GM21825 (cell line): ENCODE measurements around the gene FGGY.

Source experiments
- ATAC-seq: cut with Tn5 transposase; IDR thresholded peaks from one replicate; pipeline ENCODE4 v1.9.1; 2021; ENCODE audit warnings: mild to moderate bottlenecking, moderate library complexity; ENCODE audit not compliant: unreplicated experiment

Gene FGGY

DNA sequence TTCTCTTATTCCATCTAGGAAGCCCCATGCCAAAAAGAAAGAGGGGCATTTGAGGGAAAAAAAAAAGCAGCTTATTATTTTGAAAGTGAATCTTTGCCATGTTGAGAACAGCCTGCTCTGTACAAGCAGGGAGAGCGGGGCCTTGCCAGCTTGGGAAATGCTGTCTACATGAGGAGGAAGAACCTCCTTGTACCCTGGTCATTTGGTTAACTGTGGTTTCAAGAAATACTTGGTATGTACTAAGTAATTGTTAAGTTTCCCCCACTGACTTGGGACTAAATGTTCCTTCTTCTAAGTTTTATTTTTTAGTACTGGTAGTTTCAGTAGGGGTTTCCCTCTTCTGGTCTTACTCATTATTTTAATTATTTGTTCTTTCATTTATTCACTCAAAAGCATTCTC lies 373.8 kb downstream of the FGGY start:
- no peak for ATAC-seq

DNA sequence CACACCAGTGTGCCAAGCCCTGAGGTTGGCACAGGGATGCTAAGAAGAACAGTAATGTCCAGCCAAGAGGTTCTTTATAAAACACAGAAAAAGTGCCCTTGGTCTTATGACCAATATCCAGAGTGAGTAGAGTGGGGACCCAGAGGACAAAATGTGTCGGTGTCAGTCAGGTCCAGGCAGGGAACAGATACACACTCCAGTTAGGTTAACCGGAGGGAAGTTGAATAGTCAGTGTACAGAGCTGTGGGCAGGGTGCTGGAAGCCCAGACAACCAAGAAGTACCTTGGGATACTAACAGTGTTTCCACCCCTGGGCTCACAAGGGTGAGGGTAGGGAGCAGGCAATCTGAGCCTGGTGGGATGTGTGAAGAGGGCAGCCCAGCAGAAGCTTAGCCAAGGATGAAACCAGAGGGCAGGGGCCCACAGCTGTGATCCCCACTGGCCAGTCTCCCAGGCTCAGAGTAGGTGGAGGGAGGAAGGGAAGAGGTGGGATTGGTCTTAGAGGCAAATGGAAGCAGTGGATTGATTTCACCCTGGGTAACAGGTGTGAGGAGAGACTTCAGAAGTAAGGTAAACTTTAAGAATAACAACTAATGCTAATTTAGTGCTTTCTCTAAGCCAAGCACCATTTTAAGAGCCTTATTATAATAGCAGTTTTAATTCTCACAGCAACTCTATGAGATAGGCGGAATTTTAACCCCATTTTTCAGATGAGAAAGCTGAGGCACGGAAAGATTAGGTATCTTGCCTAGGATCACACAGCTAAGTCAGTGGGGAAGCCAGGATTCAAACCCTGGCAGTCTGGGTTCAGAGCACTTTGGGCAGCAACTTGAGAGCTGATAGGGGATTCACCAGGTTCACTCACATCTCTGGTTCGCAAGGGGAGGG lies 374.4 kb downstream of the FGGY start:
- no peak for ATAC-seq

DNA sequence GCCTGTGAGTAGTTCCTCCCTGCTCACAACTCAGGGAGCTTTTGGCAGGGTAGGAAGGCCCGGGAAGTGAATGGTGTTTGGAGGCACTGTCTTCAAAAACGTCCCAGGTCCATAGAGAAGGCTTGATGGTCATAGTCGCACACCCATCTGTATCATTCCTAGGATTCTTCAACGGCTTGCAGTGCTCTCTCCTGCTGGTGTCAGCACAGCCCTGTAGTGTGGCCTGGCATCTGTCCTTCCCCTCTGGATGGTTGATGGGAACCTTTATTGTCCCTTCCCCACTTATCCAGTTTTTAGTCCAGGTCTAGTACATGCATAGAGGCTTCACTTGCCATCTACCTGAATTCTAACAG lies 375.0 kb downstream of the FGGY start:
- no peak for ATAC-seq

DNA sequence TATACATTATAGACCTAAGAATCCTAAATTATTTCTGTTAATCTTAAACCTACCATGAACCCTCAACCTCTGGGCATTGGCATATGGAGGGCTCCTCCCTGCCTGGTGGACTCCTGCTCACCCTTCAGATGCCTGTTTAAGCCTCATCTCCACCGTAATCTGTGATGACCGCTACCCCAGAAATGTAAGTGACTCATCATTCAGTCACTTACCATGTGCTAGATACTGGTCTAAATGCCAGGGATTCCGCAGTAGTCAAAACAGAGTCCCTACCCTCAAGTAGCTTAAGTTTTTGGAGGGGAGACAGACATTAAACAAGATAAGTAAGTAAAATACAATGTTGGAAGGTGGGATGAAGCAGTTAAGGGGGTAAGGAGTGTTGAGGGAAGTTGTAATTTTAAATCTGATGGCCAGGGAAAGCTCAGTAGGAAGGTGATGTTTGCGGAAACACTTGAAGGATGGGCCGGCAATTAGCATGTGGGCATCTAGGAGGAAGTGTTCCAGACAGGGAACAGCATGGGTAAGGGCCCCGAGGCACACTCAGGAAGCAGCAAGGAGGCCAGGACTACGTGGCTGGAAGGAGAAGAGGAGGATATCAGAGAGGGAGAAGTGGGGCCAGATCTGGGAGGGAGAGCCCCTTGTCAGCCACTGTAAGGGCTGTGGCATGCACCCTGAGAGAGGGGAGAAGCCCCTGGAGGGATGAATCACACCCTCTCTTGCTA lies 376.1 kb downstream of the FGGY start:
- no peak for ATAC-seq

DNA sequence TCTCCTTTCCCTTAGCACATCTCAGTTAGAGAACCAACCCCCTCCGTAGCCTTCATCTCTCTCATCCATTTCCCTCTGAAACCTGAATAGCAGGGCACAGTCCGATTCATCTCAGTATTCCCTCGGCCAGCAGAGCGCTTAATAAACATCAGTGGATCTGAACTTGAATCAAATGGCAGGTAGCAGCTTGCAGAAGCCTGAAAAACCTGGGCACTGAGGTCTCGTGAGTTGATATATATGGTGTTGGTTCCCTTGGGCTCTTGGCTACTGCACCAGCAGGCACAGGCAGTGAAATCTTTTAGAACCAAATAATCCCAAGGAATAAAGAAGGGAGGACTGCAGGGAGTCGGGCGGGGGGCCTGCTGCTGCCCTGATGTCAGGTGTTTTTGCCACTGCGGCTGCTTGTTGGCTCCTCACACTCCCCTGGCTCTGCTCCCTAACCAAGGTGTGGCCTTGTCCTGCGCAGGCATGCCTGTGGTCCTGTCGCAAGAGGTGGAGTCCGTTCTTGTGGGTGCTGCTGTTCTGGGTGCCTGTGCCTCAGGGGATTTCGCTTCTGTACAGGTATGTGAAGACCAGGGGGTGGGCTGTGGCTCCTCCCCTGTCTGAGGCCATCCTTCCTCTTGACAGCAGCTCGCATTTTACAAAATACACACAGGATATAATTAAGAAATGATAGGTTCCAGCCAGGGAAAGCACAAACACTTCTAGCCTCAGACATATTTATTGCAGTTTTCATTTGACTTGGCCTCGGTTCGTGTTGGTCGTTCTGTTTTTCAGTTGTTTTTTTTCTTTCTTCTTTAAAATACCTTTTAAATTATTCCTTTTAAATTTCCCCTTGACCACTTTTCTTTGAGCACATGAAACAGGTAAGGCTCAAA lies 376.9 kb downstream of the FGGY start:
- ATAC-seq = no peak

DNA sequence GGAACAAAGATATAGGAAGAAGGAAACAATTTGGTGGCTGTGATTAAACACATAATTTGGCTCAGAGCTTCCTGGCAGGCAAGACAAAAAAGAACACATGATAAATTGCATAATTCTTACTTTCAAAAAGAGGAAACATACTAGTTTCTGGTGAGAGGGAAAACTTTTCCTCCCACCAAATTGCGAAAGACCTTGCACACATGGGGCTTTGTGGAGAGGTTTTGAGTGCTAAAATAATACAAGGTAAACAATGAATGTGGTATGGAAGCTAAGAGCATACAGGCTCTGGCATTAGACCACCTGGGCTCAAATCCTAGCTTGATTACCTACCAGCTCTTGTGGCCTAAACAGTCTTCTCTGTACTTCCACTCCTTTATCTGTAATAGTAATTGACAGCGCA lies 377.7 kb downstream of the FGGY start:
- ATAC-seq = no peak

DNA sequence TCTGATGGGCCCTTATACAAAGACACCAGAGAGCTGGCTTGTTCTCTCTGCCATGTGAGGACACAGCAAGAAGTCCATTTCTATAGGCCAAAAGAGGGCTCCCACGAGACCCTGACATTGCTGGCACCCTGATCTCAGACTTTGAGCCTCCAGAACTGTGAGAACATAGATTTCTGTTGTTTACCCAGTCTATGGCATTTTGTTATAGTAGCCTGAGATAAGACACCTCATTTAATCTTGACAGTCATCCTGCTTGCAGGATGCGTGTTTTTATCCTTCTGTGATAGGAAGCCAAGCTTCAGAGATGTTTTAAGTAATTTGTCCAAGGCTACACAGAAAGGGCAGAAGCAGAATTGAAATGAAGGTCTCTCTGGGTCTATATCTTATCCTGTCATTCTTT lies 379.0 kb downstream of the FGGY start:
- ATAC-seq = no peak

DNA sequence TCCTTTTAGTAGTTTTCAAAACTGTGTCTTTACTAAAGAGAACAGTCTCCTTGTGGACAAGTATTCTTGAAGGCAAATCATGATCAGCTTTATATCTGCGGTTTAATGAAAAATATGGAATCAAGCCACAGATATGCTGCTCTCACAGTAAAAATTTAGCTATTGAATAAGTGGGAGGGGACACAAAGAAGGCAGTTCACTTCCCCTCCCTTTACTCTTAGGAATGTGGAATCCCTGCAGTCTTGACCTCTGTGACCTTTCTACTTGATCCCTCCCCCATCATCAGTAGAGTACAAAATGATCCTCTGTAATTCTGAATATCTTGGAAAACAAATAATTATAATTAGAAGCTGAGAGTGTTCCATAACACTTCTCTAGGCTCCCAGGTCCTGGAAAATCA lies 381.1 kb downstream of the FGGY start:
- ATAC-seq = no peak

DNA sequence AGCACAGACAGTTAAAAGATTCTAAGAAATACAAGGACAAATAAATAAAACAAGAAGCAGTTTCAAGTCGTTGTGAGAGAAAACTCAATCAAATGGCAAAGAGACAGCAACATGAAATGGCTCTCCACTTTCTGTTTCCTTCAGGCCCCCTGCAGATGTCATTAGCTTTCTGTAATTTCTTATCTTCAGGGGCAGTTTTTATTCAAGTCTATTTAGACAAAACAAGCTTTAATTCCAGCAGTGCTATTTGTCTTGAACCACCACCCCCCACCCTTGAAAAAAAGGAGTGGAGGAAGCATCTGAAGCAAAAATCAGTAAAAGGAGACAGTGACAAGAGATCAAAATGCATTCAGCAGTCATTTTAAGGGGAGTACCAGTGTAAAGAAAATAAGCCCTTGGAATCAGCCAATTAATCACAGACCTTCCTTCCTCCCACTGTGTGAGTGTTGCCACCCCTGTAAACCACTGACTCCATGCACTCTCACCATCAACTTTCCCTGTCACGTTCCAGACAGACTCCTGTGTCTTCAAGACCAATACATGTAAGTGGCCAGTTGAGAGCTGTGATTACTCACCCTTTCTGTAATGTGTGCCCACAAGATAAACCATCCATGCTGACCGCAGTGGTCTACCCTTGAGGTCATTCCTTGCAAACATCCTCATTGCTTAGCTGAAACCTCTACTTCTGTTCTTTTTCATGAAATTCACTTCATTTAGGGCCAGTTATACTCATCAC lies 381.8 kb downstream of the FGGY start:
- ATAC-seq = no peak

DNA sequence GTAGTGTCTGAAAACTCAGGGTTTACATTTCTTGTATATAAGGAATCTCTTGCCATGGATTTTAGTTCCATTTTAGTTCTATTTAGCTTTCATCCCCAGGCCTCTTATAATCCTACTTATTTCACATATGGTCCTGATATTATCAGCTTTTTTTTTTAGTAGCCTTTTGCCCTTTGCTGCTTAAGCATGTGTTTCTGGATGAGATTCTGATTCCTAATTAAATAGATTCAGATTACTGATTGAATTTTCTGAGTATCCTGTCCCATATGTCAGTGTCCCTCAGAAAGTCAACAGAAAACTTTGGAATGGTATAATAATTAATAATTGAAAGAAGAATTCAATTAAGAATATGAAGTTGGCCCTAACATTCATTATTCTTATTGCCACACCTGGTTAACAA lies 383.1 kb downstream of the FGGY start:
- ATAC-seq = no peak

DNA sequence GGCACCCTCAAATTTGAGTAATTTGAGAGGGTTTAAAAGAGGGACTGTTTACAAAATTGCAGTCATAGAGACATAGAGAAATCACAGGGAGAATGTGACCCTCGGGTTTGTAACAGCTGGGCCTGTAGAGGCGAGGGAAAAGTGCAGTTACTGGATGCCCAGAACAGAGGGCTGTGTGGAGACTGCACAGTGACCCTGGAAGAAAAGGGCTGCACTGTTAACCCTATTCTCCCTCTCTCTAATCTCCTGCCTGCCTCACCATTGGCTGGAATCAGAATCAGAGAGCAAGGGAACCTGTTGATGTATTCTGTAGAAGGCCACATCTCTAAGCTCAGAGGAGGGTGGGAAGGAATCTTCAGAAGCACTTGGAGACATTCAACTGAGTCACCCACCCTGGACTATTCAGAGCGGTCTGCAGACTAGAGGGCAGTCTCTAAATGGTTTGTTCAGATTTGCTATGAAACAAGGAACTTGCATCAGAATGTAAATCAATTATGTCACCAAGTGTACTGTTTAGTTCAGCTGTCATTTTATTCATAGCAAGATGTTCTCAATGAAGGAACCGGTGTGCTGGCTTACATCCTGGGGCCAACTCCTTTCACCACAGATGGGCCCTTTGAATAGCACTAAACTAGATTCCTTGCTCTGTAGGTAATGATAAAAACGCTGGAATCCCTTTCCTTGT lies 385.6 kb downstream of the FGGY start:
- no peak for ATAC-seq

DNA sequence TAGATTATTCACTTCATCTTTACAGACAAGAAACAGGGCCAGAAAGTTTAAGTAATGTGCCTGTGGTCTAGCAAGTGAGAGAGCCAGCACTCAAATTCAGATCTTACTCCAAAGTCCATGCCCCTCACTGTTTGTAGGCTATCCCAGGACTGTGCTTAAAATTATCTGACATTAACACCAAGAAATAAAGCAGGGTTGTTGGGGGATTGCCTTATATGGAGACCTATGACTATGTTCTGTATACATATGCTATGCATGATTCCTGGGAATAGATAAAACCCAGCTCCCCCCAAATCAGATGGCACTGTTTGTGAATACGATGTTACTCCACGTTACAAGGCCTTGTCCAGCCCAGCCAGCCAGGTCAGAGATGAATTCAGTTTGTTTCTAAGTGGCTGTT lies 386.3 kb downstream of the FGGY start:
- no peak for ATAC-seq

DNA sequence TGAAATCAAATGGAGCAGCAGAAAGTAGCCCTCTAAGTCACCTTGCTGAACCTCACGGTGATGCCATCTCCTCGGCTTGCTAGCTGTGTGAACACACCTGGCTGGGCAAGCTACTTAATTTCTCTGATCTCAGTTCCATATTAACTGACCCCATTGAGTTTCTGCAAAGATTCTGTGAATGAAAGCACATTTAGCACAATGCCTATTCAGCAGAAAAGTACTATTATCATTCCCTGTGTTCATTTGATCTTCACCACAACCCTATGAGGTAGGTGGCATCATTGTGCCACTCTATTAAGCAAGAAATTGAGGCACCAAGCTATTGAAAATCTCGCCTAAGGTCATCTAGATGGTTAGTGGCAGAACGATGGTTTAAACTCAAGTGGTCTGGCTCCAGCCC lies 387.8 kb downstream of the FGGY start:
- ATAC-seq = no peak

DNA sequence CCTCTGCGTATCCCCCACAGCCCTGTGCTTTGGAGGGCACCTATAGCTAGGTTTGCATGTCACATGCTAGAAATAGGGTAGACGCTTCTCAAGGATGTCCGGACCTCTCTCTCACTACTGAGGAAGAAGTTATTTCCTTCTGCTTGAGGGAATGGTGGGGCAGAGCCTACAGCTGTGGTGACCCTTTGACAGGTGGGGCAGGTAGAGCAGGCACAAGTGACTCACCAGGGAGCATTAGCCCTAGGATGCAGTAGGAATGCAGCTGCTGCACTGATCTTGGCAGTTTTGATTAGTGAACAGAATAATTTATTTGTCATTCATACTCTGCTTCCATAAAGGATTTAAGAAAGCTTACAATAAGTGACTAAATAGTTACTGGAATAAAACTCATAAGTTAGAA lies 388.2 kb downstream of the FGGY start:
- no peak for ATAC-seq

DNA sequence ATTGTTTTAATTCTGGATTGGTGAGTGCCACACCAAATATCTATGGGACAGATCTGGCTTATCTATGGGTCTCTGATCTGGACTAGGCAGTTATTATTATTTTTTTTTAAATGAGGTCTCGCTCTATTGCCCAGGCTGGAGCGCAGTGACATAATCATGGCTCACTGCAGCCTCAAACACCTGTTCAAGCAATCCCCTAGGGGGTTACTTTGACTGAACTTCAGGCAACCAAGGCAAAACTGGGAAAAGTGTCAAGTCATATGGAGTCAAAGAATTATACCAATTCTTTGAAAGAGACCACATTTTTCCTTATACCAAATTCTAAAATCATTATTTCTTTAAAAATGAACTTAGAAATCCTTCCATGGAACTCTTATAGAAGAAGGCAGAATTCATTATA lies 388.8 kb downstream of the FGGY start:
- no peak for ATAC-seq

DNA sequence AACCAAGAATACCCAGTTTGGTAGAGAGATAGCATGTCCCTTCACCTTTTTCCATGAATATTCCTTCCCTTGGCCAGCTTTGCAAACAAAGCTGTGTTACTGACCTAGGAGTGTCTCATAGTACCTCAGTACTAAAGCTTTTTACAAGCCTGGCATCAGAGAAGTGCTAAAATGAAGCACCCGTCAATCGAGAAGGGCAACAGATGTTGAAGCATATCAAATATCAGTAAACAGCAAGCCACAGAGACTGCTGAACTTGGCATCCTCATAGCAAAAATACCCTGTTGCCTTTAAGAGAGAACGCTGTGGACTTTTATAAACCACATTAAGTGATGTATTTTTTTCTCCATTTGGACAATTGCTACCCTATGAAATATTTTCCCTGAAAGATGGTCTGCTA lies 389.3 kb downstream of the FGGY start:
- ATAC-seq = no peak

DNA sequence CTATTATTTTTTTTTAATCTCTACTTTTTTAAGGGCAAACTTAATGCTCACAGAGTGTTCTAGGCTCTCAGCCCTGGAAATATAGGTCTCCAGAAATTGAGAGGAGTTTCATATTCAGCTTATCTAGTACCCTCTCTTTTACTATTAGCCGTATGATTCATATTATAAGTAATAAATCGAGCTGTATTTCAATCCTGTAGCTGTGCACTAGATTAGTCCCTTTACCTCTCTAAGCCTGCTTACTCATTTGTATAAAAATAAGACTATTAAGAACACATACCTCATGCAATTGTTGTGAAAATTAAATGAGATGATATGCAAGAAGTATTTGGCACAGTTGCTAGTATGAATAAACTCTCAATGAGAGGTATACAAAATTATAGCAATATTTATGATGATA lies 389.7 kb downstream of the FGGY start:
- no peak for ATAC-seq

DNA sequence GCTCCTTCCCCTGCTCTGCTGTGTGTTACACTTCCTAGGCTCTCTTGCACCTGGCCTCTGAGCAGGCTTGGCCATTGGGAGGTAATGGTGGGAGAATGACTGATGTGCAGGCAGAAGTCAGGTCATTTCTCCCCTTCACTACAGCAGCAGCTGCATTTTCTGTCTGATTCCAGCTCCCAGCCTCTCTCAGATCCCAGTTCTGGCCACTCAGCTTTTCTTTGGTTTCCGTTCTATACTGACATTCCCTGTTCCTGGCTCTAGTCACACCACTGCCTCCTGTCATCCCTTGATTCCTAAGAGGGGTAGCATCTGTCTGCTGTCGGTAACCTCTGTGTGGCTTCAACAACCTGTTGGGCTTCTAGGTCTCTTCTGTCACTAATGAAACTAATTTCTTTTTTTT lies 390.2 kb downstream of the FGGY start:
- no peak for ATAC-seq

DNA sequence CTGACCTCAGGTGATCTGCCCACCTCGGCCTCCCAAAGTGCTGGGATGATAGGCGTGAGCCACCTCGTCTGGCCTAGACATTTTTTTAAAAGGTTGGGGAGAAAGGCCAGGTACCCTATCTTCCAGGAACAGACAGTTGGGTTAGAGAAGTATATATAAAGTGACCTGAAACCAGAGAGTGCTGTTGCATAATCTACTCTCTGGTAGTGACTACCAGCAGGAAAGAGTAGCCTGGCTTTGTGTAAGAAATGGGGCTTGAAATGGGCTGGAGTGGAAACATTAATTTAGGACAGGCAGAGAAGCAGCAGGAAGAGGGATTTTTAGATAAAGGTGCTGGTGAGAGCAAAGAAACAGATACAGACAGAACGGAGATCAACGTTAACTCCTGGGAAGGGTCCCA lies 392.1 kb downstream of the FGGY start:
- no peak for ATAC-seq

DNA sequence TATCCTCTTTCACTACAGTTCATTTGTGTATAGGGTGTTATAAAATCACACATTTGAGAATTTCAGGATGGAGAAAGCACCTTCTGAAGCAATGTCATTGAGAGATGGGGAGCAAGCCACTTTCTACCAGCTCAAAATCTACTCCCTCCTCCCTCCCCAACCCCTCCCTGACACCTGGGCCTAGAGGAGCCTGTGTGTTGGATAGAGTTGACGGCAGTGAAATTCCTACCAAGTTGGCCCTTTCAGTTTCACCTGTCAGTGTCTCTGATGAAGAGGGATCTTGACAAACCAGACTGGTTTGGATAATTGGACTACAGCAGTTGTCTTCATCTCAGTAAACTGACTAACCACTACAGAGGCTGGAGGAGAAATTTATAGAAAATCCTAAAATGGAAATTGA lies 392.8 kb downstream of the FGGY start:
- ATAC-seq = no peak
